ENCODE results near the gene CLCN3.

Gene CLCN3

DNA sequence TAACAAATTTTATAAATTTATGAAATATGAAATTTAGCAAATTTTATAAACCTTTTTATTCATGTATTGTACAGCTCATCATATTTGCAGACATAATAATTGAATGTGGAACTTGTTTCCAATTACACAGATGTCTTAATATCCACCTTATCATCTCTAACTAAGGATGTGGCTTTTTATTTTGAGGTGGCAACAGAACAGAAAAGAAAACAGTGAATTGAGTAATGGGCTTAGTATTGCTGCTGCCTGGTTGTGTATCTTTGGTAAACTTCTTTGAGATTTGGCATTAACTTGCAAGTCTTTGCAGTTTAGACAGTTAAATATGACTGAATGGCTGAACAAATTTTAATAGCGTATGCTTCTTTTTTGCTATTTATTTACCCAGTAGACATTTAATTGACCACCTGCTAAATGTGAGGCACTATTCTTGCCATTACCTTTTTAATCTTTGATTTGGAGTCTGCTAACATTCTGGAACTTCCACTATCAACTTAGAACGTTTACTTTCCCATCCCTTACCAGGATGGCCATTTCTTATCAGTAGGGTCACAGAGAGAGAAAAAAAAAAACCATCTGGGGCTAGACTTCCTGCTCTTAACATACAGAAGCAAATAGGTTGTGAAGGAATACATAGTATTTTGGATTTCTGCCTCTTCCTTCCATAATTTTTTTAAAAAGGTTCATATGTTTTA is 44.8 kb downstream of the CLCN3 start:
- no peak for TF ChIP-seq REST (IDR thresholded peaks at IDR 0.05; ENCODE audit: low read depth)
- no peak for TF ChIP-seq EGR1 (IDR thresholded peaks at IDR 0.05)
- TF ChIP-seq TEAD4 (IDR thresholded peaks at IDR 0.05), result no peak
- no peak for TF ChIP-seq RAD21 (IDR thresholded peaks at IDR 0.05; ENCODE audit: low read depth)

DNA sequence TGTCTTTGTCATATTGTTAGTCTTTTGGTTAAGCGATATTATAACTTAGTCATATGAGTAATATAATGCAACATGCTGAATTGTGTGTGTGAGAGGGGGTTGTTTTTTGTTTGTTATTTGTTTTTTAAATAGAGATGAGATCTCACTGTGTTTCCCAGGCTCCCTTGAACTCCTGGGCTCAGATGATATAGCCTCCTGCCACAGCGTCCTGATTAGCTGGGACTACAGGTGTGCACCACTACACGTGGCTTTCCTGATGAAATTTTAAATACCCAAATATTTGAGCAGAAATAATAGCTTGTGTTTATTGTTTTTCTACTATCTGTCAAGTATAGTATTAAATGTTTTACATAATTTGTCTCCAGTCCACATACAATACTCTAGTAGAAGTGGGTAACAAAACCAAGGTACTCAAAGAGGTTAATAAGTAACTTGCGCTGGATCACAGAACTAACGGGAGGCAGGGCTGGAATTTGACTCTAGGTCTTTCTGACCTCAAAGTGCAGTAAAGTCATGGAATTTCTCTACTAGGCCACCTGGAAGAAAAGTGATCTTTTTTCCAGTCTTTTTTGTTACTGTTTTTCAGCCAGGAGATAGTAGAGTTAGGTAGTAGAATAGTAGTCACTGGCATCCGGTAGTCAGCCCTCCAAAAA is 47.8 kb downstream of the CLCN3 start:
- TF ChIP-seq USF1 (IDR thresholded peaks at IDR 0.05) (no peak), TCF12 (IDR thresholded peaks at IDR 0.05; ENCODE audit: low read depth) (no peak), TAF1 (IDR thresholded peaks at IDR 0.05; ENCODE audit: low read depth) (no peak), FOXM1 (IDR thresholded peaks at IDR 0.05; ENCODE audit: borderline replicate concordance, low read depth) (no peak), EP300 (IDR thresholded peaks at IDR 0.05; ENCODE audit: borderline replicate concordance) (no peak), REST (IDR thresholded peaks at IDR 0.05; ENCODE audit: low read depth) (no peak), CEBPB (IDR thresholded peaks at IDR 0.05) (no peak)

GRCh38 chr4:169675825-169676224 is 55.4 kb downstream of the CLCN3 start:
- no peak for TF ChIP-seq TCF12 (IDR thresholded peaks at IDR 0.05; ENCODE audit: low read depth)
- TF ChIP-seq EP300 (IDR thresholded peaks at IDR 0.05; ENCODE audit: borderline replicate concordance), result no peak
- no peak for TF ChIP-seq CEBPB (IDR thresholded peaks at IDR 0.05)

GRCh38 chr4:169677150-169677748 is 56.9 kb downstream of the CLCN3 start:
- peak; percentile 12; the same call in 1 of the 2 replicates for TF ChIP-seq NFIC (IDR thresholded peaks at IDR 0.05)
- no peak for TF ChIP-seq RAD21 (IDR thresholded peaks at IDR 0.05; ENCODE audit: low read depth)

DNA sequence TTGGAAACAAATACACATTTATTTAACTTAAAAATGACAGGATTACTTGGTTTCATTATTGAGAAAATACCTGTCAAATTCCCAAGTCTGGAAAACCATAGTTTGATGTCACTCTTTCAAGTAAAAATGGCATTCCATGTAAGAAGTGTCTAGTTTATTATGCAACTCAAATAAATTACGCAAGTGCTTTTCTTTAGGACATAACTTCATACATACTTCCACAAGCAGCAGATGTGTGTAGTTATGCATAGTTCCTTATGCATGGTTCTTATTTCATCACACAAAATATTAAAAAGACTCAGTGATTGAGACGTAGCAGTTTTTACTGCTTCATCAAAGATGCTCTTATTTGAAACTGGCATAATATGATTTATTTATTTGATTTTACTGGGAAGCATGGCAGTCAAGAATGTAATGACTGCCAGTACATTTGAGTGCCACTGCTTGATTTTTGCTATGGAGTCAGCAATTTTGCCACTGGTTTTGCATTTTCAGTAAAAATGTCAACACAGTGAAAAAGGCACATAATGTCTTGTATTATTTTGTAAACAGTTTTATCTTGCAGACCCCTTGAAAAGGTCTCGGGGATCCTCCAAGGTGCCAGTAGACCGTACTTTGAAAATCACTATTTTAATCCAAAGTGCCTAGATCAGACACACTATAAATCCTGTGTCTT is 62.1 kb downstream of the CLCN3 start:
- no peak for TF ChIP-seq TCF12 (IDR thresholded peaks at IDR 0.05; ENCODE audit: low read depth)
- no peak for TF ChIP-seq EP300 (IDR thresholded peaks at IDR 0.05; ENCODE audit: borderline replicate concordance)
- no peak for TF ChIP-seq TEAD4 (IDR thresholded peaks at IDR 0.05)
- peak; percentile 35; the same call in 1 of the 2 replicates for TF ChIP-seq CEBPB (IDR thresholded peaks at IDR 0.05)
- TF ChIP-seq YY1 (IDR thresholded peaks at IDR 0.05; ENCODE audit: low read depth), result no peak

GRCh38 chr4:169689681-169690080 is 69.3 kb downstream of the CLCN3 start:
- TF ChIP-seq CEBPB (IDR thresholded peaks at IDR 0.05) (peak; percentile 84), TCF12 (IDR thresholded peaks at IDR 0.05; ENCODE audit: low read depth) (no peak), ZBTB7A (IDR thresholded peaks at IDR 0.05; ENCODE audit: low read depth) (no peak)

GRCh38 chr4:169690787-169691186 is 70.4 kb downstream of the CLCN3 start:
- TF ChIP-seq RAD21 (IDR thresholded peaks at IDR 0.05; ENCODE audit: low read depth), result no peak

- no peak for TF ChIP-seq FOXM1 (IDR thresholded peaks at IDR 0.05; ENCODE audit: borderline replicate concordance, low read depth)
- TF ChIP-seq YY1 (IDR thresholded peaks at IDR 0.05; ENCODE audit: low read depth), result no peak
- no peak for TF ChIP-seq MAX (IDR thresholded peaks at IDR 0.05)
Measured at GRCh38 chr4:169698331-169698730, 78.0 kb downstream of the CLCN3 start.
